ENCODE results near the gene TIPIN.
"Not testable (repeated sequence)": the region's sequence is repeated elsewhere in the genome, so short reads cannot be mapped to it uniquely, and the experiment has no call there.

The TIPIN gene

GRCh38 chr15:66328771-66329170, 27.7 kb downstream of the TIPIN start:
- peaks cover 27 to 45% of the 10 kb centered on the region in 2 donors for H3K36me3 ChIP-seq (ENCODE audit: control insufficient read depth in 2 of 2, insufficient read depth in 2 of 2, low read length in 2 of 2)
- no peak overlapping the region for H3K4me3 ChIP-seq (ENCODE audit: low read length in 2 of 2)
- H3K4me1 ChIP-seq (ENCODE audit: control insufficient read depth, insufficient read depth, low read length), result no peaks in the 10 kb centered on the region
- no peak overlapping the region for H3K27ac ChIP-seq (ENCODE audit: low read length)
- no peaks in the 10 kb centered on the region for H3K9me3 ChIP-seq (ENCODE audit: control insufficient read depth in 2 of 2, low read length in 2 of 2)
- no peaks in the 10 kb centered on the region for H3K27me3 ChIP-seq (ENCODE audit: control insufficient read depth in 1 of 2, insufficient read depth in 2 of 2, low read length in 2 of 2)
- H3K9ac ChIP-seq (ENCODE audit: low read length in 2 of 2), result no peak overlapping the region

GRCh38 chr15:66327736-66328135, 28.7 kb downstream of the TIPIN start:
- Histone ChIP-seq H3K4me3 (ENCODE audit: low read length in 2 of 2) (no peak overlapping the region), H3K9ac (ENCODE audit: low read length in 2 of 2) (no peak overlapping the region), H3K4me1 (ENCODE audit: control insufficient read depth, insufficient read depth, low read length) (no peaks in the 10 kb centered on the region), H3K27me3 (ENCODE audit: control insufficient read depth in 1 of 2, insufficient read depth in 2 of 2, low read length in 2 of 2) (no peaks in the 10 kb centered on the region), H3K36me3 (ENCODE audit: control insufficient read depth in 2 of 2, insufficient read depth in 2 of 2, low read length in 2 of 2) (peaks cover 31 to 52% of the 10 kb centered on the region in 2 donors), H3K9me3 (ENCODE audit: control insufficient read depth in 2 of 2, low read length in 2 of 2) (no peaks in the 10 kb centered on the region), H3K27ac (ENCODE audit: low read length) (no peak overlapping the region)

- Histone ChIP-seq H3K27ac (ENCODE audit: low read length) (no peak overlapping the region), H3K36me3 (ENCODE audit: control insufficient read depth in 2 of 2, insufficient read depth in 2 of 2, low read length in 2 of 2) (peaks cover 38 to 57% of the 10 kb centered on the region in 2 donors)
Measured at GRCh38 chr15:66326051-66326450, 30.4 kb downstream of the TIPIN start.

GRCh38 chr15:66323312-66323928, 33.1 kb downstream of the TIPIN start:
- no peak overlapping the region for H3K4me3 ChIP-seq (ENCODE audit: low read length in 2 of 2)
- no peak overlapping the region for H3K9ac ChIP-seq (ENCODE audit: low read length in 2 of 2)
- peaks cover 46 to 51% of the 10 kb centered on the region in 2 donors for H3K36me3 ChIP-seq (ENCODE audit: control insufficient read depth in 2 of 2, insufficient read depth in 2 of 2, low read length in 2 of 2)
- H3K27me3 ChIP-seq (ENCODE audit: control insufficient read depth in 1 of 2, insufficient read depth in 2 of 2, low read length in 2 of 2), result no peaks in the 10 kb centered on the region
- H3K9me3 ChIP-seq (ENCODE audit: control insufficient read depth in 2 of 2, low read length in 2 of 2), result no peaks in the 10 kb centered on the region
- H3K4me1 ChIP-seq (ENCODE audit: control insufficient read depth, insufficient read depth, low read length), result no peaks in the 10 kb centered on the region
- H3K27ac ChIP-seq (ENCODE audit: low read length), result no peak overlapping the region

More at GRCh38 chr15:66326051-66326450, 30.4 kb downstream of the TIPIN start:
- H3K9me3 ChIP-seq (ENCODE audit: control insufficient read depth in 2 of 2, low read length in 2 of 2), result no peaks in the 10 kb centered on the region
- no peak overlapping the region for H3K4me3 ChIP-seq (ENCODE audit: low read length in 2 of 2)
- no peak overlapping the region for H3K9ac ChIP-seq (ENCODE audit: low read length in 2 of 2)
- H3K27me3 ChIP-seq (ENCODE audit: control insufficient read depth in 1 of 2, insufficient read depth in 2 of 2, low read length in 2 of 2), result no peaks in the 10 kb centered on the region
- no peaks in the 10 kb centered on the region for H3K4me1 ChIP-seq (ENCODE audit: control insufficient read depth, insufficient read depth, low read length)

GRCh38 chr15:66312144-66312543, 44.3 kb downstream of the TIPIN start:
- no peaks in the 10 kb centered on the region for H3K4me1 ChIP-seq (ENCODE audit: control insufficient read depth, insufficient read depth, low read length)
- no peak overlapping the region for H3K9ac ChIP-seq (ENCODE audit: low read length in 2 of 2)
- no peak overlapping the region for H3K27ac ChIP-seq (ENCODE audit: low read length)
- no peak overlapping the region for H3K4me3 ChIP-seq (ENCODE audit: low read length in 2 of 2)
- peaks cover 52 to 54% of the 10 kb centered on the region in 2 donors for H3K36me3 ChIP-seq (ENCODE audit: control insufficient read depth in 2 of 2, insufficient read depth in 2 of 2, low read length in 2 of 2)
- no peaks in the 10 kb centered on the region for H3K9me3 ChIP-seq (ENCODE audit: control insufficient read depth in 2 of 2, low read length in 2 of 2)
- no peaks in the 10 kb centered on the region for H3K27me3 ChIP-seq (ENCODE audit: control insufficient read depth in 1 of 2, insufficient read depth in 2 of 2, low read length in 2 of 2)

- H3K9me3 ChIP-seq (ENCODE audit: control insufficient read depth in 2 of 2, low read length in 2 of 2), result no peaks in the 10 kb centered on the region
- H3K27ac ChIP-seq (ENCODE audit: low read length), result no peak overlapping the region
- no peak overlapping the region for H3K9ac ChIP-seq (ENCODE audit: low read length in 2 of 2)
- no peaks in the 10 kb centered on the region for H3K4me1 ChIP-seq (ENCODE audit: control insufficient read depth, insufficient read depth, low read length)
- H3K4me3 ChIP-seq (ENCODE audit: low read length in 2 of 2), result no peak overlapping the region
- no peaks in the 10 kb centered on the region for H3K27me3 ChIP-seq (ENCODE audit: control insufficient read depth in 1 of 2, insufficient read depth in 2 of 2, low read length in 2 of 2)
- H3K36me3 ChIP-seq (ENCODE audit: control insufficient read depth in 2 of 2, insufficient read depth in 2 of 2, low read length in 2 of 2), result peaks cover 48 to 56% of the 10 kb centered on the region in 2 donors
Measured at GRCh38 chr15:66310786-66311185, 45.7 kb downstream of the TIPIN start.

GRCh38 chr15:66309828-66310227, 46.7 kb downstream of the TIPIN start:
- Histone ChIP-seq H3K4me1 (ENCODE audit: control insufficient read depth, insufficient read depth, low read length) (no peaks in the 10 kb centered on the region), H3K9me3 (ENCODE audit: control insufficient read depth in 2 of 2, low read length in 2 of 2) (no peaks in the 10 kb centered on the region), H3K9ac (ENCODE audit: low read length in 2 of 2) (no peak overlapping the region), H3K4me3 (ENCODE audit: low read length in 2 of 2) (no peak overlapping the region), H3K27ac (ENCODE audit: low read length) (no peak overlapping the region), H3K27me3 (ENCODE audit: control insufficient read depth in 1 of 2, insufficient read depth in 2 of 2, low read length in 2 of 2) (no peaks in the 10 kb centered on the region), H3K36me3 (ENCODE audit: control insufficient read depth in 2 of 2, insufficient read depth in 2 of 2, low read length in 2 of 2) (peaks cover 41 to 49% of the 10 kb centered on the region in 2 donors)

- no peaks in the 10 kb centered on the region for H3K4me1 ChIP-seq (ENCODE audit: control insufficient read depth, insufficient read depth, low read length)
- no peak overlapping the region for H3K27ac ChIP-seq (ENCODE audit: low read length)
- H3K4me3 ChIP-seq (ENCODE audit: low read length in 2 of 2), result no peak overlapping the region
- peaks cover 37 to 42% of the 10 kb centered on the region in 2 donors for H3K36me3 ChIP-seq (ENCODE audit: control insufficient read depth in 2 of 2, insufficient read depth in 2 of 2, low read length in 2 of 2)
- H3K9me3 ChIP-seq (ENCODE audit: control insufficient read depth in 2 of 2, low read length in 2 of 2), result no peaks in the 10 kb centered on the region
- H3K27me3 ChIP-seq (ENCODE audit: control insufficient read depth in 1 of 2, insufficient read depth in 2 of 2, low read length in 2 of 2), result no peaks in the 10 kb centered on the region
- no peak overlapping the region for H3K9ac ChIP-seq (ENCODE audit: low read length in 2 of 2)
Measured at GRCh38 chr15:66308531-66308930, 48.0 kb downstream of the TIPIN start.

- Histone ChIP-seq H3K9ac (ENCODE audit: low read length in 2 of 2) (no peak overlapping the region), H3K27ac (ENCODE audit: low read length) (no peak overlapping the region), H3K4me1 (ENCODE audit: control insufficient read depth, insufficient read depth, low read length) (no peaks in the 10 kb centered on the region), H3K36me3 (ENCODE audit: control insufficient read depth in 2 of 2, insufficient read depth in 2 of 2, low read length in 2 of 2) (peaks cover 28 to 41% of the 10 kb centered on the region in 2 donors), H3K9me3 (ENCODE audit: control insufficient read depth in 2 of 2, low read length in 2 of 2) (no peaks in the 10 kb centered on the region), H3K4me3 (ENCODE audit: low read length in 2 of 2) (no peak overlapping the region), H3K27me3 (ENCODE audit: control insufficient read depth in 1 of 2, insufficient read depth in 2 of 2, low read length in 2 of 2) (no peaks in the 10 kb centered on the region)
Measured at GRCh38 chr15:66306381-66306780, 50.1 kb downstream of the TIPIN start.

- H3K36me3 ChIP-seq (ENCODE audit: control insufficient read depth in 2 of 2, insufficient read depth in 2 of 2, low read length in 2 of 2), result peaks cover 19 to 29% of the 10 kb centered on the region in 2 donors
- H3K27ac ChIP-seq (ENCODE audit: low read length); H3K4me1 ChIP-seq (ENCODE audit: control insufficient read depth, insufficient read depth, low read length); H3K9ac ChIP-seq (ENCODE audit: low read length in 2 of 2); H3K4me3 ChIP-seq (ENCODE audit: low read length in 2 of 2); H3K27me3 ChIP-seq (ENCODE audit: control insufficient read depth in 1 of 2, insufficient read depth in 2 of 2, low read length in 2 of 2); H3K9me3 ChIP-seq (ENCODE audit: control insufficient read depth in 2 of 2, low read length in 2 of 2): not testable (repeated sequence)
Measured at GRCh38 chr15:66304425-66304824, 52.1 kb downstream of the TIPIN start.

- Histone ChIP-seq H3K27ac (ENCODE audit: low read length) (no peak overlapping the region), H3K4me1 (ENCODE audit: control insufficient read depth, insufficient read depth, low read length) (no peaks in the 10 kb centered on the region), H3K9ac (ENCODE audit: low read length in 2 of 2) (no peak overlapping the region), H3K9me3 (ENCODE audit: control insufficient read depth in 2 of 2, low read length in 2 of 2) (no peaks in the 10 kb centered on the region), H3K4me3 (ENCODE audit: low read length in 2 of 2) (no peak overlapping the region), H3K36me3 (ENCODE audit: control insufficient read depth in 2 of 2, insufficient read depth in 2 of 2, low read length in 2 of 2) (peaks cover 4 to 21% of the 10 kb centered on the region in 2 donors), H3K27me3 (ENCODE audit: control insufficient read depth in 1 of 2, insufficient read depth in 2 of 2, low read length in 2 of 2) (no peaks in the 10 kb centered on the region)
Measured at GRCh38 chr15:66302489-66303278, 53.8 kb downstream of the TIPIN start.
